Fibroblast of the aortic adventitia (primary cell): Measurements from ENCODE around the gene RGCC. TPM values are rescaled to one million over a fixed set of nuclear protein-coding genes. Genes with fewer than 3 reads are reported as not detected.

Experiments used
- DNase-seq: peaks from one replicate; pipeline ENCODE4 v3.0.0-alpha.2; 2010; ENCODE audit warnings: low read depth
- H3K4me3 ChIP-seq: 2 replicates; pipeline ENCODE4 v1.5.1; 2011; ENCODE audit warnings: low read depth, mild to moderate bottlenecking, control low read depth, low read length, moderate library complexity
- CTCF ChIP-seq: IDR thresholded peaks from 2 replicates; pipeline ENCODE4 v1.5.1; 2011; ENCODE audit warnings: mild to moderate bottlenecking, low read length, control low read depth, inconsistent platforms; ENCODE audit not compliant: insufficient read depth
- total RNA-seq: library from RNA; depleted of rRNA; stranded (reverse); fragments of >200 nt; gene quantifications from 2 replicates; pipeline ENCODE4 v1.2.3, GENCODE V29; 2012; ENCODE audit warnings: low replicate concordance

RGCC gene
- total RNA-seq, 1 donor = 1.6 TPM

GRCh38 chr13:41512441-41512840 lies 55.1 kb downstream of the RGCC start:
- TF ChIP-seq CTCF = no peak
- no peak for DNase-seq
- no peak overlapping the region for H3K4me3 ChIP-seq

DNA sequence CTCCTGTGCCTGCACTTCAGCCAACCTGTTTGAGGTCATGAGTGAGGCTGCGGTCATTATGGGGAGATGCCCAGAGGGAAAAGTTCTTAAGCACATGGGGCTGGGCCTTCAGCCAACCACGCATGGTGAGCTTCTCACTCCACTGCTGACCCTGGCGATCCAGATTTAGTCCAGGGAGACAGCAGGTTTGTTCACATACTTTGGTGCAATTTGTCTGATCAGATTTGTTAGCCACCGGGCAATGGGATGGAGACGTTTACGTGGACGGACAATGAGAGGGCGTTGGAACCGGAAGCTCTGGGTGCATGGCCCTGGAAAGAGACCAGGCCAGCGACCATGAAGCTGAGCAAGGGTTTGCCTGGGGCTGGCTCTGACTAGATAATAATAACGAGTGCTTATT lies 56.2 kb downstream of the RGCC start:
- no peak for TF ChIP-seq CTCF
- no peak for DNase-seq
- H3K4me3 ChIP-seq = no peak overlapping the region

- no peak for DNase-seq
- TF ChIP-seq CTCF = no peak
These were observed 57.6 kb downstream of the RGCC start for GRCh38 chr13:41514853-41515395.

DNA sequence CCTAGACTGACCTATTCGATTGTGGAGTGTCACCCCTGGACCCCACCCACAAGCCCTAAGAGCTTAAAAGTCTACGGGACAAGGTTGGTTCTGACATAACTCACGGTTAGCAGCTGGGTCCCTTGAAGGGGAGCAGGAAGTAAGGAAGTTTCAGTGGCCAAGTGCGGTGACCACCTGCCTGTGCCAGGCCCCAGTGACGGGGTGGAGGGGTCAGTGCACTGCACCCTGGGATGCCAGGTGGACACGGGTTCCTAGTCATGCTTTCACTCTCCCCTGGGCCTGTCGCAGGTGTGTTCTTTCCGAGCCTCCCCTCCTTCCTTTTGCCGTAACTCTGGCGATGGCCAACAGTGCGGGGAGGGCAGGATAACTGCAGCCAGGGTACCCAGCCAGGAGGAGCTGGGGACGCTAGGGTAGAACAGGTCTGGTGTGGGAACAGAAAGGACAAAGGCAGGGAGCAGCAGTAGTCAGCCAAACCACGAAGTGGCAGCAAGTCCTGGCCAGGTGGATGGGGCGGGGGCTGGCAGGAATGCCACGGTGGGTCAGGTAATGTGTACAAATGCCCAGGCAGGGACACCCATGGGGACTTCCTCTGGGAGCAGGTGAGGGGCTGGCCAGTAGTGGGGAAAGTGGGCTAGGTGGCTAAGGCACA lies 58.3 kb downstream of the RGCC start:
- no peak for DNase-seq
- H3K4me3 ChIP-seq = no peak overlapping the region
- TF ChIP-seq CTCF = no peak

More at GRCh38 chr13:41514853-41515395, 57.6 kb downstream of the RGCC start:
- no peak overlapping the region for H3K4me3 ChIP-seq

DNA sequence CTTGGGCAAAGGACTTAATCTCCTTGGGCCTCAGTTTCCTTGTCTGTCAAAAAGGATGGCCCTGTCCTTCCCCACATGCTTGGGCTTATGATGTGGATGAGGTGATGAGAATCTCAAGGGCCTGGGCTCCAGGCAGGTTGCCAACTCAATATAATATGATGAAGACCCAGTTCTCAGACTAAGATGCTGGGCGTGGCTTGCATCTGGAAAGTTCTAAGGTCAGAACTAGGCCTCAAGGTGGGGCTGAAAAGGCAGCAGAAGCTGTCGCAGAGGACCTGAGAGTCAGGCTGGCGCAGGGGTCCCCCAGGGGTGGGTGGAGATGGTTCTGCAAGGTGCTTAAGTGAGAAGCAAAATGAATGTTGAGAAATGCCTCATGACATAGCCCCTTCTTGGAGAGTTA lies 58.8 kb downstream of the RGCC start:
- TF ChIP-seq CTCF = no peak
- no peak for DNase-seq

GRCh38 chr13:41516760-41517159 lies 59.4 kb downstream of the RGCC start:
- TF ChIP-seq CTCF = no peak
- H3K4me3 ChIP-seq = no peak overlapping the region
- DNase-seq = no peak

More for the DNA sequence above, 58.8 kb downstream of the RGCC start:
- H3K4me3 ChIP-seq = no peak overlapping the region
